Neural crest cell (in vitro differentiated cells): ENCODE measurements around the gene MAL. TPM values are rescaled to one million over a fixed set of nuclear protein-coding genes. Genes with fewer than 3 reads are reported as not detected.

ENCODE experiments used
- DNase-seq: peaks from one replicate; pipeline ENCODE4 v3.0.0; 2021; ENCODE audit warnings: low read depth, mixed read lengths, low spot score
- H3K27ac Mint-ChIP-seq: one replicate; pipeline ENCODE4 v1.8.0; 2021; ENCODE audit warnings: mild to moderate bottlenecking, mixed read lengths; ENCODE audit not compliant: unreplicated experiment
- H3K27me3 Mint-ChIP-seq: 2 replicates; pipeline ENCODE4 v1.8.0; 2021; ENCODE audit warnings: low read depth, mild to moderate bottlenecking, mixed read lengths
- H3K36me3 Mint-ChIP-seq: 2 replicates; pipeline ENCODE4 v1.8.0; 2021; ENCODE audit warnings: low read depth, mild to moderate bottlenecking, mixed read lengths
- H3K4me1 Mint-ChIP-seq: 2 replicates; pipeline ENCODE4 v1.8.0; 2021; ENCODE audit warnings: mixed read lengths
- H3K4me3 Mint-ChIP-seq: one replicate; pipeline ENCODE4 v1.8.0; 2021; ENCODE audit warnings: mild to moderate bottlenecking, mixed read lengths
- H3K9me3 Mint-ChIP-seq: 2 replicates; pipeline ENCODE4 v1.8.0; 2021; ENCODE audit warnings: mixed read lengths
- CTCF ChIP-seq: fragments of 200-600 bp; sonication (generic); conservative IDR thresholded peaks from 2 replicates; pipeline ENCODE4 v1.5.0; 2021; ENCODE audit warnings: antibody characterized with exemption, mild to moderate bottlenecking
- total RNA-seq: library from RNA; stranded (reverse); gene quantifications from 2 replicates; pipeline ENCODE4 v1.2.1, GENCODE V29; 2021

Gene MAL
- total RNA-seq, 1 donor from 2014 or later, result 0.65 TPM

GRCh38 chr2:95005726-95006125 lies 19.8 kb upstream of the MAL start:
- no peak overlapping the region for H3K4me3 Mint-ChIP-seq
- no peak for TF ChIP-seq CTCF
- H3K27me3 Mint-ChIP-seq, result no peaks in the 10 kb centered on the region
- peaks cover 39% of the 10 kb centered on the region for H3K4me1 Mint-ChIP-seq
- H3K9me3 Mint-ChIP-seq, result no peaks in the 10 kb centered on the region
- H3K27ac Mint-ChIP-seq, result no peak overlapping the region
- DNase-seq, result no peak
- no peaks in the 10 kb centered on the region for H3K36me3 Mint-ChIP-seq

GRCh38 chr2:95006588-95006987 lies 18.9 kb upstream of the MAL start:
- Mint-ChIP-seq H3K27me3 (no peaks in the 10 kb centered on the region), H3K4me3 (no peak overlapping the region), H3K27ac (no peak overlapping the region), H3K4me1 (peaks cover 39% of the 10 kb centered on the region), H3K36me3 (no peaks in the 10 kb centered on the region), H3K9me3 (no peaks in the 10 kb centered on the region)
- no peak for DNase-seq
- no peak for TF ChIP-seq CTCF

DNA sequence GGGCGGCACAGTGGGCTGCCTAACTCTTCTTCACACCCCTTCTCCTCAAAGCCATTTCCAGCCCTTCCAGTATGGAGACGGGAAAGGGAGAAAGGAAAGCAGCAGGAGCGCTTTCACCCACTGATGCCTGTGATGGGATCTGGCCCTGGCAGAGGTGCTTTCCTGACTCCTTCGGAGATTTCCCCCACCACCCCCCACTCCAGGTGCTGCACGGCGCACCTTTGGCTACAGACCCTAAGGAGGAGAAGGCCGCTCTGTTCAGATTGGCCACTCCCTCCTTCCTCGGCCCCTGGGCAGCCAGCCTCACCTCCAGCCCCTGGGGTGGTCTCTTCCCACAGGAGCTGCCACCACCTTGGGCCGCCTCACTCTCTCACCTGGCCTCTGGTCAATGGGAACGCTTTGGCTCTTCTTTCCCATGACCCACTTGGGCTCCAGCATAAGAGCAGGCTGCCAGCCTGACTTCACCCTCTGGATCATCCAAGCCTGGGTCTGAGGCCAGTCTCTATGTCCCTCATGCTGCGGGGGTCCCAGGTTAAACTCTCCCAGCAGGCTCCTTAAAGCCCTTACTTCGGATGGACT lies 18.4 kb upstream of the MAL start:
- no peak overlapping the region for H3K27ac Mint-ChIP-seq
- H3K36me3 Mint-ChIP-seq, result no peaks in the 10 kb centered on the region
- DNase-seq, result no peak
- no peak overlapping the region for H3K4me3 Mint-ChIP-seq
- no peaks in the 10 kb centered on the region for H3K27me3 Mint-ChIP-seq
- H3K4me1 Mint-ChIP-seq, result peaks cover 39% of the 10 kb centered on the region
- no peak for TF ChIP-seq CTCF
- no peaks in the 10 kb centered on the region for H3K9me3 Mint-ChIP-seq

DNA sequence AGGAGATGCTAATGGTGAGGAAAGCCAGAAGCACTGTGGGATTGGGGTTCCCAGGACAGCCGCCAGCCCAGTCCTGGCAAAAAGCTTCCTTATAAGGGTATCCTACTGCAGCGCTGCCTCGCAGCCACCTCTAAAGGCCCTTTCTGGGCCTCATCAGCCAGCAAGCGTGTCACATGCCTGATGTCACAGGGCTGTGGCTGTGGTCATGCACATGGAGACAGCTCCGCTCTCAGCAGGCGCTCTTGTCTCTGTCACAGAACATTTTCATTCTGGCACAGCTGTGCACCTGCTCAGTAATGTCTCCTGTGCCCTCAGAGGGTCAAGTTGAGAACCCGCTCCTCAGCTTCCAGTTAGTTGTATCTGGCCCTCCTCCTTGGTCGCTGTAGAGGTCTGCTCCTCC lies 17.7 kb upstream of the MAL start:
- no peak overlapping the region for H3K27ac Mint-ChIP-seq
- H3K4me3 Mint-ChIP-seq, result no peak overlapping the region
- TF ChIP-seq CTCF, result no peak
- H3K36me3 Mint-ChIP-seq, result no peaks in the 10 kb centered on the region
- no peak for DNase-seq
- H3K4me1 Mint-ChIP-seq, result peaks cover 39% of the 10 kb centered on the region
- no peaks in the 10 kb centered on the region for H3K9me3 Mint-ChIP-seq
- no peaks in the 10 kb centered on the region for H3K27me3 Mint-ChIP-seq

DNA sequence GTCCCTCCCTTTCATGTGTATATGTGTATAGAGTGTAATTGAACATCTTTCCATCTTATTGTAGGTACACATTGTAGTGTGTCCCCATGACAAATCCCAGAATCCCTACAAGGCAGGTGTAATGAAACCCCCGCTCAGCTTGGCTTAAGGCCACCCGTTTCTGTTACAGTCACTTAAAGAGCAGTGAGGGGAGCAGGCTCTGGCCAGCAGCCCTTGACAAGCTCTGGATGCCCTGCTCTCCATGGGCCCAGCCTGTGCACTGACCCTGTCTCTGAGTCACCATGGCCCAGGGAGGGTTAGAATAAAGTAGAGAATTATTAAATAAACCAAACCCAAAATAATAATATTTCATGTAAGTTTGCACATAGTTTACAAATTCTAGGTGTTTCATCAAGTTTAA lies 17.2 kb upstream of the MAL start:
- no peak for TF ChIP-seq CTCF
- no peak overlapping the region for H3K4me3 Mint-ChIP-seq
- no peak overlapping the region for H3K27ac Mint-ChIP-seq
- DNase-seq, result no peak
- H3K36me3 Mint-ChIP-seq, result no peaks in the 10 kb centered on the region
- no peaks in the 10 kb centered on the region for H3K27me3 Mint-ChIP-seq
- peaks cover 39% of the 10 kb centered on the region for H3K4me1 Mint-ChIP-seq
- no peaks in the 10 kb centered on the region for H3K9me3 Mint-ChIP-seq
